Measurements from ENCODE around the gene ZSWIM6. TPM values are rescaled to one million over a fixed set of nuclear protein-coding genes. Genes with fewer than 3 reads are reported as not detected.

Gene ZSWIM6
- total RNA-seq, 1 experiment from 2014 or later, result 3.4 TPM

DNA sequence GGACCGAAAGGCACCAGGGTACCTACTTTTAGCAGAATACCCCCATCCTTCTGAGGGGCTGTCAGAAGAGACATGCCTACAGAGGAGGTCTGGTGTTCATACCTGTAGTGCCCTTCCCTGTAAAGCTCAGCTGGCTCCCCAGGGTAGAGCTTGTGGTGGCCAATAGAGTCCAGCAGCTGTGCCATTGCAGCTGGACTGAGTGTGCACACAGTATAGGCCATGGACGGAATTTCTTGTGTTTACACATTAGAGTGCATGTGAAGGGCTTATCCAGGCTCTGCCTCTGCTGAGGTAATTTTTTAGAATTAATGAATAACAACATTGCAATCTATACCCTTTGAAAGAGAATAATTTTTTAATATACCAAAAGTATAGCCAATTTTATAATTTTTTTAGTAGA is 191.0 kb downstream of the ZSWIM6 start:
- ATAC-seq, result no peak
- Histone ChIP-seq H3K4me2 (ENCODE audit: low read length) (no peak overlapping the region), H3K9me3 (ENCODE audit: low read length) (no peaks in the 10 kb centered on the region), H3K4me3 (ENCODE audit: low read length) (no peak overlapping the region), H3K27me3 (ENCODE audit: low read length) (no peaks in the 10 kb centered on the region), H3K27ac (ENCODE audit: low read length) (no peak overlapping the region), H3K79me2 (ENCODE audit: low read length) (no peaks in the 10 kb centered on the region), H4K20me1 (ENCODE audit: low read length) (no peaks in the 10 kb centered on the region), H3K9me2 (replicated peaks; ENCODE audit: low read length) (no peaks in the 10 kb centered on the region), H3K4me1 (ENCODE audit: insufficient read depth, low read length) (0 out of 2 replicates have a peak, but pooled peaks cover 3% of the 10 kb centered on the region), H2AFZ (ENCODE audit: low read length) (no peak overlapping the region), H3K9ac (ENCODE audit: low read length) (no peak overlapping the region), H3K36me3 (ENCODE audit: low read depth, low read length) (no peaks in the 10 kb centered on the region; the same call in 1 of the 2 replicates), H3F3A (ENCODE audit: low read length, unreplicated experiment) (no peaks in the 10 kb centered on the region)
- no TSS peak for BruUV-seq (replicated peaks)
- no peak for TF ChIP-seq EZH2 (IDR thresholded peaks at IDR 0.05; ENCODE audit: low read length, unreplicated experiment)
- TF ChIP-seq, protein P1, sequence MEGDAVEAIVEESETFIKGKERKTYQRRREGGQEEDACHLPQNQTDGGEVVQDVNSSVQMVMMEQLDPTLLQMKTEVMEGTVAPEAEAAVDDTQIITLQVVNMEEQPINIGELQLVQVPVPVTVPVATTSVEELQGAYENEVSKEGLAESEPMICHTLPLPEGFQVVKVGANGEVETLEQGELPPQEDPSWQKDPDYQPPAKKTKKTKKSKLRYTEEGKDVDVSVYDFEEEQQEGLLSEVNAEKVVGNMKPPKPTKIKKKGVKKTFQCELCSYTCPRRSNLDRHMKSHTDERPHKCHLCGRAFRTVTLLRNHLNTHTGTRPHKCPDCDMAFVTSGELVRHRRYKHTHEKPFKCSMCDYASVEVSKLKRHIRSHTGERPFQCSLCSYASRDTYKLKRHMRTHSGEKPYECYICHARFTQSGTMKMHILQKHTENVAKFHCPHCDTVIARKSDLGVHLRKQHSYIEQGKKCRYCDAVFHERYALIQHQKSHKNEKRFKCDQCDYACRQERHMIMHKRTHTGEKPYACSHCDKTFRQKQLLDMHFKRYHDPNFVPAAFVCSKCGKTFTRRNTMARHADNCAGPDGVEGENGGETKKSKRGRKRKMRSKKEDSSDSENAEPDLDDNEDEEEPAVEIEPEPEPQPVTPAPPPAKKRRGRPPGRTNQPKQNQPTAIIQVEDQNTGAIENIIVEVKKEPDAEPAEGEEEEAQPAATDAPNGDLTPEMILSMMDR (conservative IDR thresholded peaks at IDR 0.05; ENCODE audit: low read depth, low read length), result no peak
- no peak for TF ChIP-seq EZH2phosphoT487 (IDR thresholded peaks at IDR 0.05; ENCODE audit: borderline replicate concordance, low read length)
- ChIA-PET POLR2A (ENCODE audit: unreplicated experiment) (no interaction called here), CTCF (no interaction called here)
- DNase-seq, result no peak
- intact Hi-C loops (cut with micrococcal nuclease), result no loop called here

DNA sequence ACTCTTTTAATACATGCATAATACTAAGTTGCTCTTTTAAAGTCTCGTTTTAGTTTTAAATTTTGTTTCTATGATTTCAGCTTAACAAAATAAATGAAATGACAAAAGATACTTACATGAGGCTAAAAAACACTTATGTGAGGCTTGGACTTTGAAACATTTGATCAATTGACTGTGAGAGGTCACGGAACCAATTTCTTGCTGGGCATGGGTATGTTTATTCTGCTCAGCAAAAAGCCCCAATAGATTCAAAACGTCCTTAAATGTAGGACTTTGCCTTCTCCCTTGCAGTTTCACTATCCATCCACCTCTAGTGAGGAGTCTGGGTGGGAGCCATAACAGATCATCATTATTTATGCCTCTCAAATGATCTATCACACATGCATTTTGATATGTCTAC is 191.9 kb downstream of the ZSWIM6 start:
- H3K79me2 ChIP-seq (ENCODE audit: low read length), result no peaks in the 10 kb centered on the region
- H3K4me1 ChIP-seq (ENCODE audit: insufficient read depth, low read length), result 0 out of 2 replicates have a peak, but pooled peaks cover 3% of the 10 kb centered on the region
- no peaks in the 10 kb centered on the region for H3K9me2 ChIP-seq (replicated peaks; ENCODE audit: low read length)
- no peaks in the 10 kb centered on the region; the same call in 1 of the 2 replicates for H3K36me3 ChIP-seq (ENCODE audit: low read depth, low read length)
- H3K27me3 ChIP-seq (ENCODE audit: low read length), result no peaks in the 10 kb centered on the region
- no peak overlapping the region for H3K27ac ChIP-seq (ENCODE audit: low read length)
- no peaks in the 10 kb centered on the region for H4K20me1 ChIP-seq (ENCODE audit: low read length)
- intact Hi-C loops (cut with micrococcal nuclease), result no loop called here
- CTCF ChIA-PET, result no interaction called here
- H3K9me3 ChIP-seq (ENCODE audit: low read length), result no peaks in the 10 kb centered on the region
- no peak for ATAC-seq
- H3K9ac ChIP-seq (ENCODE audit: low read length), result no peak overlapping the region
- TF ChIP-seq EZH2 (IDR thresholded peaks at IDR 0.05; ENCODE audit: low read length, unreplicated experiment) (no peak), EZH2phosphoT487 (IDR thresholded peaks at IDR 0.05; ENCODE audit: borderline replicate concordance, low read length) (no peak)
- TF ChIP-seq, protein P1 (conservative IDR thresholded peaks at IDR 0.05; ENCODE audit: low read depth, low read length), result no peak
- no peak overlapping the region for H3K4me3 ChIP-seq (ENCODE audit: low read length)
- no peak overlapping the region for H2AFZ ChIP-seq (ENCODE audit: low read length)
- no peak overlapping the region for H3K4me2 ChIP-seq (ENCODE audit: low read length)
- no TSS peak for BruUV-seq (replicated peaks)
- POLR2A ChIA-PET (ENCODE audit: unreplicated experiment), result no interaction called here
- no peaks in the 10 kb centered on the region for H3F3A ChIP-seq (ENCODE audit: low read length, unreplicated experiment)
- no peak for DNase-seq

DNA sequence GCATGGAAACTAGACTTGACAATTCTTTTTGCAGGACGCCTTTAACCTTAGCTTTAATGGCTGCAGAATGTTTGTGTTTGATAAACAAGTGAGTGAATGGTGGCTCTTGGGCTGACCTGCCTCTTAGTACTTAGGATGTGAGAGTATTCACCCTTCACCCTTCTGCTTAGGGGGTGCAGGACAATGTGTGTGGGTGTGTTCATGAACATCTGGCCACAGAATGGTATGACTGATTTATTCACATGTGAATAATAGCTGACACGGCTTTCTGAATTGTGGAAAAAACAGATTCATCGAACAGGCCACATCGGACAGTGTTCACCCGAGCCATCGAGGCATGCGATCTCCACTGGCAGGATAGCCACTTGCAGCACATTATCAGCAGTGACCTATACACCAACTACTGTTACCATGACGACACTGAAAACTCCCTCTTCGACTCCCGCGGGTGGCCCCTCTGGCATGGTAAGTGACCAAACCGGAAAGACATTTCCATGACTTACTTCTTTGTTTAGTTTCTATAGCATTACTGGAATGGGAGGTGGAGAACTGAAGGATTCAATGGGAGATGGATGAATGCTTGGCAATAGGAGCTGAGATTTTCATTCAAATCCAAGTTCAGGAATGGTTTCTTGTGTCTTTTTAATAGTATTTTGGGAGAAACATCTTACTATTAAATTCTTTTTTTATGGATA is 193.6 kb downstream of the ZSWIM6 start:
- H3K27me3 ChIP-seq (ENCODE audit: low read length), result no peaks in the 10 kb centered on the region
- H3K9me2 ChIP-seq (replicated peaks; ENCODE audit: low read length), result no peaks in the 10 kb centered on the region
- POLR2A ChIA-PET (ENCODE audit: unreplicated experiment), result no interaction called here
- H3K36me3 ChIP-seq (ENCODE audit: low read depth, low read length), result no peaks in the 10 kb centered on the region; the same call in 1 of the 2 replicates
- H3K4me2 ChIP-seq (ENCODE audit: low read length), result no peak overlapping the region
- no peaks in the 10 kb centered on the region for H3K79me2 ChIP-seq (ENCODE audit: low read length)
- H3F3A ChIP-seq (ENCODE audit: low read length, unreplicated experiment), result no peaks in the 10 kb centered on the region
- no peak for ATAC-seq
- H3K4me3 ChIP-seq (ENCODE audit: low read length), result no peak overlapping the region
- H3K9me3 ChIP-seq (ENCODE audit: low read length), result no peaks in the 10 kb centered on the region
- peak; percentile 33 for DNase-seq
- CTCF ChIA-PET, result no interaction called here
- no peak overlapping the region for H3K9ac ChIP-seq (ENCODE audit: low read length)
- intact Hi-C loops (cut with micrococcal nuclease), result no loop called here
- 0 out of 2 replicates have a peak, but pooled peaks cover 3% of the 10 kb centered on the region for H3K4me1 ChIP-seq (ENCODE audit: insufficient read depth, low read length)
- no peaks in the 10 kb centered on the region for H4K20me1 ChIP-seq (ENCODE audit: low read length)
- no peak overlapping the region for H3K27ac ChIP-seq (ENCODE audit: low read length)
- no peak overlapping the region for H2AFZ ChIP-seq (ENCODE audit: low read length)
- BruUV-seq (replicated peaks), result no TSS peak
- TF ChIP-seq EZH2phosphoT487 (IDR thresholded peaks at IDR 0.05; ENCODE audit: borderline replicate concordance, low read length), result no peak
- no peak for TF ChIP-seq EZH2 (IDR thresholded peaks at IDR 0.05; ENCODE audit: low read length, unreplicated experiment)
- TF ChIP-seq, protein P1 (conservative IDR thresholded peaks at IDR 0.05; ENCODE audit: low read depth, low read length), result no peak

All from PC-3 (cell line).